ENCODE measurements around the gene TAPBPL.
"Not testable (repeated sequence)": the region's sequence is repeated elsewhere in the genome, so short reads cannot be mapped to it uniquely, and the experiment has no call there.

TAPBPL gene

GRCh38 chr12:6476489-6476888, 24.6 kb downstream of the TAPBPL start:
- intact Hi-C loops (cut with DNase I) = no loop called here
- DNase-seq = no peak

- DNase-seq = peak in 1 of 10 donors; percentile 66
- intact Hi-C loops (cut with DNase I) = not testable (repeated sequence)
These were observed 25.9 kb downstream of the TAPBPL start for GRCh38 chr12:6477601-6478377.

- DNase-seq = no peak
- intact Hi-C loops (cut with DNase I) = no loop called here
These were observed 26.6 kb downstream of the TAPBPL start for GRCh38 chr12:6478416-6478815.

GRCh38 chr12:6488240-6488639, 36.4 kb downstream of the TAPBPL start:
- no peak for DNase-seq
- intact Hi-C loops (cut with DNase I) = no loop called here

GRCh38 chr12:6489449-6489848, 37.6 kb downstream of the TAPBPL start:
- DNase-seq = no peak
- intact Hi-C loops (cut with DNase I) = no loop called here

- DNase-seq; intact Hi-C loops (cut with DNase I): not testable (repeated sequence)
These were observed 38.8 kb downstream of the TAPBPL start for GRCh38 chr12:6490673-6491072.

- DNase-seq = peak; percentile 90 to 100 (median 96)
- intact Hi-C loops (cut with DNase I) = loop anchor here (1.0 to 2.0 kb wide), 2 partner anchors 22 to 40 kb away; no protein-coding TSS in a partner anchor
These were observed 41.1 kb downstream of the TAPBPL start, which contains the start of gene MRPL51 for GRCh38 chr12:6492838-6493496. Gene MRPL51 (minus strand): TSS chr12:6493262. CDS start chr12:6493136, 126 bp downstream.

GRCh38 chr12:6493497-6494257, 41.8 kb downstream of the TAPBPL start, which contains the start of gene NCAPD2:
Gene NCAPD2 (plus strand): TSS chr12:6494102. CDS start chr12:6495099, 997 bp downstream.
- intact Hi-C loops (cut with DNase I) = loop anchor here (1.0 to 2.0 kb wide), 2 partner anchors 22 to 39 kb away; no protein-coding TSS in a partner anchor
- DNase-seq = peak; percentile 94 to 99 (median 98)

- DNase-seq = no peak
- intact Hi-C loops (cut with DNase I) = no loop called here
These were observed 42.5 kb downstream of the TAPBPL start for GRCh38 chr12:6494258-6494743.

GRCh38 chr12:6494968-6495367, 43.1 kb downstream of the TAPBPL start:
- no peak for DNase-seq
- intact Hi-C loops (cut with DNase I) = no loop called here

- DNase-seq = peak in 1 of 10 donors; percentile 19
- intact Hi-C loops (cut with DNase I) = not testable (repeated sequence)
These were observed 45.4 kb downstream of the TAPBPL start for GRCh38 chr12:6497291-6497690.

GRCh38 chr12:6500466-6500865, 48.6 kb downstream of the TAPBPL start:
- intact Hi-C loops (cut with DNase I) = no loop called here

GRCh38 chr12:6507102-6507998, 55.5 kb downstream of the TAPBPL start:
- DNase-seq = peak in 1 of 10 donors; percentile 24
- intact Hi-C loops (cut with DNase I) = no loop called here

More at GRCh38 chr12:6500466-6500865, 48.6 kb downstream of the TAPBPL start:
- DNase-seq = no peak

GRCh38 chr12:6508087-6508486, 56.2 kb downstream of the TAPBPL start:
- DNase-seq = peak in 1 of 10 donors; percentile 22
- intact Hi-C loops (cut with DNase I) = no loop called here
